Caco-2 (cell line): Measurements from ENCODE around the gene TBXA2R. TPM values are rescaled to one million over a fixed set of nuclear protein-coding genes. Genes with fewer than 3 reads are reported as not detected.

ENCODE experiments used
- BruUV-seq: library from RNA; stranded (reverse); fragments of 400-500 nt; replicated peaks from 2 replicates; lab custom pipeline; 2021; lab: Mats Ljungman, UMichigan
- CTCF ChIA-PET: fragments of 300-600 bp; sonication (Branson Sonifier 250); formaldehyde crosslinking; loops from one replicate; lab custom pipeline; 2022; ENCODE audit warnings: antibody characterized with exemption; lab: Charles Lee
- POLR2A ChIA-PET: fragments of 300-600 bp; sonication (Branson Sonifier 250); formaldehyde crosslinking; loops from one replicate; lab custom pipeline; 2022; ENCODE audit warnings: antibody characterized with exemption; lab: Charles Lee
- DNase-seq, 2 experiments: peaks; one replicate each; pipeline versions ENCODE4 v3.0.0 to v3.0.0-alpha.2; 2020 to 2022
- H3K27me3 ChIP-seq: replicated peaks from 2 replicates; pipeline ENCODE4 v1.6.0; 2011; ENCODE audit warnings: low read length; ENCODE audit not compliant: control insufficient read depth, insufficient read depth
- H3K36me3 ChIP-seq: 2 replicates; pipeline ENCODE4 v1.5.1; 2011; ENCODE audit warnings: low read length; ENCODE audit not compliant: control insufficient read depth, insufficient read depth
- H3K4me1 ChIP-seq: fragments of 250-450 bp; sonication (Bioruptor Pico); 2 replicates; pipeline ENCODE4 v1.5.1; 2020; ENCODE audit warnings: mild to moderate bottlenecking
- H3K4me3 ChIP-seq: 2 replicates; pipeline ENCODE4 v1.5.1; 2011; ENCODE audit warnings: low read depth, mild to moderate bottlenecking, control low read depth, low read length
- H3K9me3 ChIP-seq: fragments of 250-450 bp; sonication (Bioruptor Pico); 2 replicates; pipeline ENCODE4 v1.5.1; 2020; ENCODE audit warnings: mild to moderate bottlenecking, moderate library complexity
- H3K27ac Mint-ChIP-seq: one replicate; pipeline ENCODE4 v1.8.0; 2022; ENCODE audit warnings: mixed read lengths; ENCODE audit not compliant: unreplicated experiment
- H3K27me3 Mint-ChIP-seq: one replicate; pipeline ENCODE4 v1.8.0; 2022; ENCODE audit warnings: mixed read lengths; ENCODE audit not compliant: insufficient read depth, unreplicated experiment
- H3K36me3 Mint-ChIP-seq: one replicate; pipeline ENCODE4 v1.8.0; 2022; ENCODE audit warnings: mild to moderate bottlenecking, mixed read lengths; ENCODE audit not compliant: insufficient read depth, unreplicated experiment
- H3K4me1 Mint-ChIP-seq: one replicate; pipeline ENCODE4 v1.8.0; 2022; ENCODE audit warnings: low read depth, mixed read lengths; ENCODE audit not compliant: unreplicated experiment
- H3K4me3 Mint-ChIP-seq: one replicate; pipeline ENCODE4 v1.8.0; 2022; ENCODE audit warnings: mild to moderate bottlenecking, moderate library complexity, mixed read lengths; ENCODE audit not compliant: unreplicated experiment
- H3K9me3 Mint-ChIP-seq: one replicate; pipeline ENCODE4 v1.8.0; 2022; ENCODE audit warnings: mixed read lengths; ENCODE audit not compliant: unreplicated experiment
- CTCF ChIP-seq, 2 experiments: fragments of 200-600 bp in 1 of 2; IDR thresholded peaks; 1 replicate in 1 of 2; 2 replicates in 1 of 2; pipeline versions ENCODE4 v1.5.1 to v1.8.0; 2011 to 2022; ENCODE audit warnings: antibody characterized with exemption in 1 of 2, control low read depth in 1 of 2, inconsistent platforms in 1 of 2, low read depth in 1 of 2, low read length in 1 of 2, mild to moderate bottlenecking in 1 of 2, moderate library complexity in 1 of 2; ENCODE audit not compliant: insufficient read depth in 1 of 2, severe bottlenecking in 1 of 2, unreplicated experiment in 1 of 2
- intact Hi-C: fragments of 100-400 bp; cut with micrococcal nuclease; formaldehyde crosslinking; loops from one replicate; pipeline ENCODE4 v1.10.0; 2022; ENCODE audit not compliant: unreplicated experiment
- total RNA-seq: library from RNA; stranded (reverse); gene quantifications from 2 replicates; pipeline ENCODE4 v1.2.3, GENCODE V29; 2022

Gene TBXA2R
- total RNA-seq, 1 experiment from 2014 or later, result 0.11 TPM

DNA sequence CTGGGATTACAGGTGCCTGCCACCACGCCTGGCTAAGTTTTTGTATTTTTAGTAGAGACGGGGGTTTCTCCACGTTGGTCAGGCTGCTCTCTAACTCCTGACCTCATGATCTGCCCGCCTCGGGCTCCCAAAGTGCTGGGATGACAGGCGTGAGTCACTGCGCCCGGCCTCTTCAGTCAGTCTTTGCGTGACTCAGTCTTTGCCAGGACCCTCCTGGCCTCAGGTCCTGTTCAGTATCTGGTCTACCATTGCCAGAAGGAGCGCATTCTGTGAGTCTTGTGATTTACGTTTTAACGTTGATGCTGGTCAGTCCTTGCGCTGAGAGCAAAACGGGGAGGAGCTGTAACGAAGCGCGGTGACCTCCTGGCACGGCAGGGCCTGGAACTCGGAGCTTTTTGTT lies 41.5 kb downstream of the TBXA2R start:
- no peaks in the 10 kb centered on the region for H3K9me3 Mint-ChIP-seq
- no peaks in the 10 kb centered on the region for H3K36me3 Mint-ChIP-seq
- no peaks in the 10 kb centered on the region for H3K4me1 Mint-ChIP-seq
- Histone ChIP-seq H3K4me1 (no peaks in the 10 kb centered on the region), H3K27me3 (no peaks in the 10 kb centered on the region), H3K36me3 (no peaks in the 10 kb centered on the region), H3K4me3 (no peak overlapping the region), H3K9me3 (no peaks in the 10 kb centered on the region)
- H3K4me3 Mint-ChIP-seq, result no peak overlapping the region
- ChIA-PET POLR2A (no interaction called here), CTCF (no interaction called here)
- intact Hi-C loops, result no loop called here
- H3K27me3 Mint-ChIP-seq, result no peaks in the 10 kb centered on the region
- BruUV-seq, result no TSS peak
- no peak overlapping the region for H3K27ac Mint-ChIP-seq
- no peak for TF ChIP-seq CTCF (IDR thresholded peaks at IDR 0.05; ENCODE audit: insufficient read depth in 1 of 2, low read depth in 1 of 2, low read length in 1 of 2, severe bottlenecking in 1 of 2, unreplicated experiment in 1 of 2)
- DNase-seq, result no peak

DNA sequence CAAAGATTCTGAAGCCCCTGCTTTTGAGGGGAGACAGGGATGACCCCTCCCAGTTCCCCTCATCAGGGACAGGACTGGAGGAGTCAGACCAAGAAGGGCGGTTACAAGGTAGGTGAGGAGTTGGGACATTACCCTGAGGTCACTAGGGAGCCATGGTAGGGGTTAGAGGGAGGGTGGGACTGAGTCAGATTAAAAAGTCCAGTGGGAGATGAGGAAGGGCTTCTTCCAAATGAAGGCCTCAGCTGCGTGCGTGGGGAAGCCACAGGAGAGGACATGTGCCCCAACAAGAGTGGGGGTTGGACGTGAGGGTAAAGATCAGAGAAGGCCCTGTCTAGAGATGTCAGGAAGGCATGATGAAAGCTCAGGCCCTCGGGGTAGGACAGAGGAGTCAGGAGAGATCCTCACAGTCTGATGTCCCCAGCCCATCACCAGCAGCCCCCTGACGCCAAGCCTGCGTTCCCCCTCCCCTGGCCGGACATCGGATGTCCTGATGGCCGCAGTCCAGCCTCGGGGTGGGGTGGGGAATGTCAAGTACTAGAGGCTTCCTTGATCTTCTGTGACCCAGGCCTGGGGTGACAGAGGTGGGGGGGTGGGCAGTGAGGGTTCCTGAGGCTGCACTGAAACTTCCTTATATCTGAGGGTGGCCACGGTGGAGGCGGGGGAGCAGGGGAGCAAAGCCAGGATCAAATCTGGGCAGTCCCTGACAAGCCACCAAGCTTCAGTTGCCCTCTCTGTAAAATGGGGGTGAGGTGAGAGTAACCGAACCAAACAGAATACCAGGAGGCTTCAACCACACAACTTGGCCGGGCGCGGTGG lies 42.8 kb downstream of the TBXA2R start:
- POLR2A ChIA-PET, result no interaction called here

More for the DNA sequence above, 42.8 kb downstream of the TBXA2R start:
- Mint-ChIP-seq H3K27me3 (no peaks in the 10 kb centered on the region), H3K27ac (no peak overlapping the region), H3K4me3 (no peak overlapping the region), H3K4me1 (no peaks in the 10 kb centered on the region), H3K36me3 (no peaks in the 10 kb centered on the region), H3K9me3 (no peaks in the 10 kb centered on the region)
- Histone ChIP-seq H3K4me3 (no peak overlapping the region), H3K4me1 (no peaks in the 10 kb centered on the region), H3K9me3 (no peaks in the 10 kb centered on the region), H3K36me3 (no peaks in the 10 kb centered on the region), H3K27me3 (no peaks in the 10 kb centered on the region)
- CTCF ChIA-PET, result no interaction called here
- TF ChIP-seq CTCF (IDR thresholded peaks at IDR 0.05; ENCODE audit: insufficient read depth in 1 of 2, low read depth in 1 of 2, low read length in 1 of 2, severe bottlenecking in 1 of 2, unreplicated experiment in 1 of 2), result no peak
- DNase-seq, result no peak
- BruUV-seq, result no TSS peak
- intact Hi-C loops, result no loop called here
